ENCODE results near the gene ADD2.

- TF ChIP-seq, protein P1, sequence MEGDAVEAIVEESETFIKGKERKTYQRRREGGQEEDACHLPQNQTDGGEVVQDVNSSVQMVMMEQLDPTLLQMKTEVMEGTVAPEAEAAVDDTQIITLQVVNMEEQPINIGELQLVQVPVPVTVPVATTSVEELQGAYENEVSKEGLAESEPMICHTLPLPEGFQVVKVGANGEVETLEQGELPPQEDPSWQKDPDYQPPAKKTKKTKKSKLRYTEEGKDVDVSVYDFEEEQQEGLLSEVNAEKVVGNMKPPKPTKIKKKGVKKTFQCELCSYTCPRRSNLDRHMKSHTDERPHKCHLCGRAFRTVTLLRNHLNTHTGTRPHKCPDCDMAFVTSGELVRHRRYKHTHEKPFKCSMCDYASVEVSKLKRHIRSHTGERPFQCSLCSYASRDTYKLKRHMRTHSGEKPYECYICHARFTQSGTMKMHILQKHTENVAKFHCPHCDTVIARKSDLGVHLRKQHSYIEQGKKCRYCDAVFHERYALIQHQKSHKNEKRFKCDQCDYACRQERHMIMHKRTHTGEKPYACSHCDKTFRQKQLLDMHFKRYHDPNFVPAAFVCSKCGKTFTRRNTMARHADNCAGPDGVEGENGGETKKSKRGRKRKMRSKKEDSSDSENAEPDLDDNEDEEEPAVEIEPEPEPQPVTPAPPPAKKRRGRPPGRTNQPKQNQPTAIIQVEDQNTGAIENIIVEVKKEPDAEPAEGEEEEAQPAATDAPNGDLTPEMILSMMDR (IDR thresholded peaks at IDR 0.05), result no peak
- TF ChIP-seq POLR2AphosphoS5 (IDR thresholded peaks at IDR 0.05), result no peak
- TF ChIP-seq POLR2A (IDR thresholded peaks at IDR 0.05), result no peak
- no peak for TF ChIP-seq EP300 (IDR thresholded peaks at IDR 0.05; ENCODE audit: low read depth)
These were observed 152.8 kb downstream of the ADD2 start for GRCh38 chr2:70615222-70615621.

Data from transverse colon (tissue), 4 donors.